Right ventricle myocardium superior (tissue), 1 donor: ENCODE data around the gene DUSP16. TPM values are rescaled to one million over a fixed set of nuclear protein-coding genes. Genes with fewer than 3 reads are reported as not detected.
"Not testable (repeated sequence)": the region's sequence is repeated elsewhere in the genome, so short reads cannot be mapped to it uniquely, and the experiment has no call there.

Source experiments
- ATAC-seq: fragments of 200-7000 bp; cut with Tn5 transposase; one replicate; pipeline ENCODE4 v1.9.1; 2020; ENCODE audit warnings: mild to moderate bottlenecking; ENCODE audit not compliant: poor library complexity
- DNase-seq: peaks from one replicate; pipeline ENCODE4 v3.0.0-alpha.2; 2020
- intact Hi-C: fragments of 100-400 bp; cut with DNase I; formaldehyde crosslinking; loops from one replicate; pipeline ENCODE4 v1.11.2; 2022
- total RNA-seq: library from RNA; stranded (reverse); fragmentation: NEBNext Ultra II Directional; extraction: Animal tissue kit (Norgen Biotek cat#: 25700); gene quantifications from one replicate; pipeline ENCODE4 v1.2.1, GENCODE V29; 2021
- donor health status: DM: no; HTN: yes; CAD: no; lungs with severe emphysema.

DUSP16 gene
- total RNA-seq, 1 donor from 2014 or later: 12.5 TPM

DNA sequence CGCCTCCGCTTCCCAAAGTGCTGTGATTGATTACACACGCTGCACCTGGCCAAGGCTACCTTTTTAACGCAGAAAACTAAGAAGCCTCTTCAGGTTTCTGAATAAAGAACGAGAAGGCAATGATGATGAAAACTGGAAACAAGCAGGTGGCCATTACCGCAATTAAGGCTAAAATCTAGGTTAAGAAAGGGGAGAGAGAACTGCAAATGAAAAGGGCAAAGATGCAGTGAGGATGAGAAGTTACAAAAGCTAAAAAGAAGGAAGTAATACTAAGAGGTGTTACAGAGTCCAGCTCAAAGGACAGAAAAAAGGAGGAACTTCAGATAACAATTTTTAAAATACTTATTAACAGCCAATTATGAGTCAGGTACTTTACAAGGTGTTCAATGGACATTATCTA, 79.7 kb downstream of the DUSP16 start:
- ATAC-seq: no peak
- DNase-seq: no peak
- intact Hi-C loops: no loop called here

DNA sequence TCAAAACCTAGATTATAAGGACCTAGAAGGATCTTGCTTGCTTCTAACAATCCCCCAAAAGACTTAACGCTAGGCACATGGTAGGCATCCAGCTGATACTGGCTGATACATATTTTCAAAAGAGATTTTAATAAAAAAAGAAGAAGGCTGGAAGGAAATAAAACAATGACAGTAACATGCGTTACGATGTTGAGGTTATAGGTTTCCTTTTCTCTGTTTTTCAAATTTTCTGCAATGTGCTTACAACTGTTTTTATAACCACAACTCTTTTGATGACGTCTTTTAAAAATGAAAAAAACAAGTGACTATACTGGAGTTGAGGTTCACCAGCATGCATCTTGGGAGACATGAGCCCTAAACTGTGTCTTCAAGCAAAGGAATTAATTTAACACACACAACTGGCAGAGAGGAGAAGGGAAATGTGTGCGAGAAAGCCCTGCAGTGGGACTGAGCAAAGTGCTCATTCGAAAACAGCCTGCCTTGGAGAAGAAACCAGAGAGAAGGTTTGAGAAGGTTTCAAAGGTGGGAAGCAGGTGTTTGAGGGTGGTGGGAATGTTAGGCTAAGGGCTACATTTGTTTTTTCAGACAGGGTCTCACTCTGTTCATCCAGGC, 80.4 kb downstream of the DUSP16 start:
- intact Hi-C loops: no loop called here
- ATAC-seq: no peak
- no peak for DNase-seq

DNA sequence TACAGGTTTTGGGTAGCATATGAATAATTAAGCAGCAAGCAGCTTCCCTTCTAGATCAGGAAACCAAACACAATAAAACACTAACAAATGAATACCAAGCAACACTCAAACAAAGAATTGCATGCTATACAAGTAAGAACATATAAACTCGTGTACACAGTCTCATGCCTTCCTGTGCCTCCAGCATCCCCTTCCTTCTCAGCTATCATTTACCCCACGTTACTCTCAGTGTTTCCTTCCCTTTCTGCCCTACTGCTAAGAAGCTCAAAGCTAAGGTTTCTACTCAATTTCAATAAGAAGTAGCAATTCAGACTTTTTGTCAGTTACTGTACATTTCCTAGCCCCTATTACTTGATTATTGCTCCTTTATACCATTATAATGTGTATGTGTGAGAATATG, 81.0 kb downstream of the DUSP16 start:
- no peak for DNase-seq
- intact Hi-C loops: no loop called here
- ATAC-seq: no peak

DNA sequence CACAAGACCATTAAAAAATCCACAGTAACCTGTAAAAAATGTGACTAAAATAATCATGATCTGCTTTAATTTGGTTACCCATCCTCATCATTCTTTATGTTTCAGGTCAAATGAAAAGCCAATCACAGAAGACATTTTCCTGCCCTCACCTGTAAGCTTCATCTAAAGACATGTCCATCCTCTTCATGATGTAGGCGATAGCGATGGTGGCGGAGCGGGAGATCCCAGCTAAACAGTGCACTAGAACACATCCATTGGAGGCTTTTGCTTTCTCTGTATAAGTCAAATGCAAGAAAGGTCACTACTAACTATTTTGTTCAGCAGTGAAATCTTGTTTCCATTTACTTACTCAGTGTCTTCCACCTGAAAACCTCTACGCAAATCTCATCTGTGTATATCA, 82.6 kb downstream of the DUSP16 start:
- DNase-seq (no peak), ATAC-seq (no peak)
- intact Hi-C loops: no loop called here

DNA sequence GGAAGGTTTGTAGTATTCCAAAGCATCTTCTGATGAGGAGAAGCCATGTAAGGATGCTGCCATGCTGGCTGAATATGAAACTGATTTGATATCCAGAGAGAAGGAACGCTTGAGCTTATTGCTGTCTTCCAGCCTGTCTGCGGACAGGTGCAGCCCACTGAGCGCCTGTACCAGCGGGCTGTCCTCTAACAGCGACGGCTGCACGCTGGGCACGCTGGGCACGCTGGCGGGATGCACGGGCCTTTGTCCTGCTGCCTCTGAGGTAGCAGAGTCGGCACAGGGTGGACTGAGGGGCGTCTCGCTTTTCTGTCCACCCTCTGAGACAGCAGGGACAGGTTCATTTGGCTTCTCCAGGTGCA, 85.2 kb downstream of the DUSP16 start:
- DNase-seq (no peak), ATAC-seq (no peak)
- intact Hi-C loops: no loop called here

DNA sequence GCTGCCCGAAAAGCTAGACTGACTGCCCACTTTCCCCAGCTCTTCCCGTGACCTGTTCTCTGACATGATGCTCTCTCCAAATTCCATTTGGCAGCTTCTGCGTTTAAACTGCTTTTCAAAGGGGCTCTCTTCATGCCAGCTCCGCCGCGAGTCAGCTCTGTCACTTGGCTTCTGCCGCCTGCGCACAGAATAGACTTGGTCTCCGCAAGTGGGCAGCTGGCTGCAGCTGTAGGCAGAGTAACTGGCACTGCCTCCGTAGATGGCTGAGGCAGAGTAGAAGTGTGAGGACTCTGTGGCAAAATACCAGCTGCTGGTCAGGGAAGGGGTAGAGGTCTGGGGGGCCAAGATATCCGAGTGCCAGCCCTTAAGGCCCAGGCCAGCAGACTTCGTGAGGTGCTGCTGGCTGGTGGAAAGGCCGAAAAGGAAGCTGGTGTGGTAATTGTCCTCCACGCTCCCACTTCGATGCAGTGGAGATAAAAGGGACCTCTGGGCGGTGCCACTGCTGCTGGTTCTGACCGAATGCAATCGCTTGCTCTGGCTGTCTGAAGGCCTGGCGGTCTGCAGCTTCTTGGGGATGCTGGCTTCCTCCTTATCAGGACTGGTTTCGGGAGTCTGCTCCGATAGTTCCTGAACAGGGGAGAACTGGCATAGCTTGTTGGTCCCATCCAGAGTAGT, 85.7 kb downstream of the DUSP16 start:
- no peak for ATAC-seq

DNA sequence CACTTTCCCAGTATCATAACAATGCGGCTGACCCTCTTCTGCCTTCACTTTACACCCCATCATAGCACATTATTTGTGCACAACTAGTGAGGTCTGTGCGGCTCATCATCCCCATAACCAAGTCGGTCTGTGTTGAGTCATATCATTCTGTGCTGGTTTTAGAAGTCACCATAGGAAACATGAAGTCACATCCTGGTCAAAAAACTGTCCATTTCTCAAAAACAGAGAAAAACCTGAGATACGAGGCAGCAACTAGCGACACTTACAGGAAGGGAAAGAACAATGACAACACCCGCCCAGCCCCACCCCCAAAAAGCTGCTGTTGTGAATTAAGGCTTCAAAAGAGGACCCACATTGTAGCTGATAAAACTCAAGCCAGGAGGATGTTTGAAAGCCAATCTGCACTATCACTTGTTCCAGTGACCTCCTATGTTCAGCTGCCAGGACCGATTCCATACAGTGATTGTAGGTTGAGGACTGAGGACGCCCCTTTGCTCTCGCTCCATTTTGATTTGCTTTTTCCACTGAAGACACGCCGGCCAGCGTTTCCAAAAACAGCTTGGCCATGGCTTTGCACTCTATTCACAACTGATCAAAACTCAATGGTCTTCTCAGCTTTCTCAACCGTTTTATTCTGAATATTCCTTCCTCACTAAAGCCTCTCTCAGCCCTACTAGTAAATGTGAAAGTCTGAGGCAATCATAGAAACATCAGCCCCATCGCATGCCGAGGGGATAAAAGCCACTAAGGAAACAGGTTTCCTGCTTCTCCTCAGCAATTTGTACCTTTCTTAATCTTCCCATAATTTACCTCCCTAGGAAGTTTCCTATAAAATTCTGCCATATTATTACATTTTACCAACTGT, 87.5 kb downstream of the DUSP16 start:
- ATAC-seq (no peak), DNase-seq (no peak)

More for the DNA sequence above, 85.7 kb downstream of the DUSP16 start:
- DNase-seq: no peak
- intact Hi-C loops: no loop called here

DNA sequence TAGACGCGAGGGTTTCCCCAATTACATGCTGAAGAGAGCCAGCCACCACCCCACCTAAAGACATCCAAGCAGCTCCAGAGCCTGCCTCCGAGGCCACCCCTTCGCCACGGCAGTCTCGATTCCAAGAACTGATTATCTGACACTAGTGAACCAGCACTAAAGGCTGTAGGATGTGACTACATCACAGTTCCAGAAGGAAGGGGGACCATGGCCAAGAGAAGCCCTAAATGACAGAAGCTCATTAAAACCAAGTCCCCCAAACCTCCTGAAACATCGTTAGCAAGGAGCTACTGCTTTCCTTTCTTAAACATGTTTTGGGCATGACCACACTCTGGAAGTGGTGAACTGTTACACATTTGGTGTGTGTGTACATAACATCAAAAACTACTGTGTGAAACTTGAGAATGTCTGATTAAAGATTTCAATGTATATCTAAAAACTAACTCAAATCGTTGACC, 88.2 kb downstream of the DUSP16 start:
- intact Hi-C loops: no loop called here
- DNase-seq (no peak), ATAC-seq (no peak)

More for the DNA sequence above, 87.5 kb downstream of the DUSP16 start:
- intact Hi-C loops: no loop called here

DNA sequence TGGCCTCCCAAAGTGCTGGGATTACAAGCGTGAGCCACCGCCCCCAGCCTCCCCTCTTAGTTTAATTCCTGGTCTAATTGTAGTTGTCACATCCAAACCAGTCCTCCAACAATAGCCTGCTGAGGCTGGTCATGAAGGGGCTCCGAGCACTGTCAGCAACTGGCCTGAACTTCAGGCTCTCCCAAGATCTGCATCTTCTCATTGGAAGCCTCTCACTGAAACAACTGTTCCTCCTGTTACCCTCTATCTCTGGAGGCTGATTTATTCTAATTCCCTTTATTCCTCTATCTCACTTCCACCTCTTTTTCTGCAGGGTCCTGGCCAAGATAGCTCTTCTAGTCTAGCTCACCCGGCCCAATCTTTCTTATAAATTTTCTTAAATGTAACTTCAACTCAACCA, 89.4 kb downstream of the DUSP16 start:
- no peak for ATAC-seq
- intact Hi-C loops: no loop called here
- no peak for DNase-seq

DNA sequence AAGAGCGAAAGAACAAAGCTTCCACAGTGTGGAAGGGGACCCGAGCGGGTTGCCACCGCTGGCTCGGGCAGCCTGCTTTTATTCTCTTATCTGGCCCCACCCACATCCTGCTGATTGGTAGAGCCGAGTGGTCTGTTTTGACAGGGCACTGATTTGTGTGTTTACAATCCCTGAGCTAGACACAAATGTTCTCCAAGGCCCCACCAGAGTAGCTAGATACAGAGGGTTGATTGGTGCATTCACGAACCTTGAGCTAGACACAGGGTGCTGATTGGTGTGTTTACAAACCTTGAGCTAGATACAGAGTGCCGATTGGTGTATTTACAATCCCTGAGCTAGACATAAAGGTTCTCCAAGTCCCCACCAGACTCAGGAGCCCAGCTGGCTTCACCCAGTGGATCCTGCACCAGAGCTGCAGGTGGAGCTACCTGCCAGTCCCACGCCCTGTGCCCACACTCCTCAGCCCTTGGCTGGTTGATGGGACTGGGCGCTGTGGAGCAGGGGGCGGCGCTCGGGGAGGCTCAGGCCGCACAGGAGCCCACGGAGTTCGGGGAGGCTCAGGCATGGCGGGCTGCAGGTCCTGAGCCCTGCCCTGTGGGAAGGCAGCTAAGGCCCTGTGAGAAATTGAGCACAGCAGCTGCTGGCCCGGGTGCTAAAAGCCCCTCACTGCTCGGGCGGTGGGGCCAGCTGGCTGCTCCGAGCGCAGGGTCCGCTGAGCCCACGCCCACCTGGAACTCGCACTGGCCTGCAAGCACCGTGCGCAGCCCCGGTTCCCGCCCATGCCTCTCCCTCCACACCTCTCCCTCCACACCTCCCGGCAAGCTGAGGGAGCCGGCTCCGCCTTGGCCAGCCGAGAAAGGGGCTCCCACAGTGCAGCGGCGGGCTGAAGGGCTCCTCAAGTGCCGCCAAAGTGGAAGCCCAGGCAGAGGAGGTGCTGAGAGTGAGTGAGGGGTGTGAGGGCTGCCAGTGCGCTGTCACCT, 90.4 kb downstream of the DUSP16 start:
- ATAC-seq, DNase-seq, intact Hi-C loops: not testable (repeated sequence)

DNA sequence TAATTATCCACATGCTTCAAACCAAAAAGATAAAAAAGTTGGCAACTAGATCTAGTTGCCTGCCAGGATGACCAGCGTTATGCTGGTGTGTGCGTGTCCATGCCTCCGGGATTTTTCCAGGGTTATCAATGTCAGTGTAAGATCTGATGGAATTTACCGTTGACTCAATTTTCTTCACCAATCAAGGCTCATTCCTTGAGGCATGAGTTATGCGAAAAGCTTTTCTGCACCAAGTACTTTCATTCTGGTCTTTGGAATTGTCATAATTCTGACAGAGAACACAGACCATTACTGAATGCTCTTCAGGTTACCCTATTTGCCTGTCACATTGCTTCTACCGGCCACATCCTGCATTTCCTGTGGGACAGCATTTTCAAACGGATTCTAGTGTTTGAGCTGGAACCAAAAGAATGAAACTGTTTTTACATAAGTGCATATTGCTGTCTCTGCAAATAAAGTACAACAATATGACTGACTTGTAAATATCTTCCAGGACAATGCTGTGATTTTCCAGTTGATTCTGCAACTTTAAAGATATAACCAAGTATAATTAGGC, 91.8 kb downstream of the DUSP16 start:
- intact Hi-C loops: no loop called here
- no peak for ATAC-seq
- DNase-seq: no peak

DNA sequence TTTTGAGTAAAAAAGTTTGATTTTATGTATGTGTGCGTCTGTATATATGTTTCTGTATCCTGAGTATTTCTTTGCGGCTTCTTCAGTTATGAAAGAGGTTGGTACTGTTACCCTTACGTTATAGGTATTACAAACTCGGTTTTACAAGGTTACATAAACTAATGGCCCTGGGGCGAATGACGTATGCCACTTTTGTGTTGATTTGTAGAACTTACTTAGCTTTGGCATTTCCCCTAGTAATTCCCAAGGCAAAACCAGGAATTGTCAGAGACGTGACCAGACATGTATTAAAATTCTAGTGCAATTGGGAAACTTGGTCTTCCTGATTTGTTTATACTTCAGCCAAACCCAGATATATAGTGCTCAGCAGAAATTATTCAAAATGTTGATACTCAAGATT, 93.3 kb downstream of the DUSP16 start:
- intact Hi-C loops: no loop called here
- ATAC-seq (no peak), DNase-seq (no peak)

DNA sequence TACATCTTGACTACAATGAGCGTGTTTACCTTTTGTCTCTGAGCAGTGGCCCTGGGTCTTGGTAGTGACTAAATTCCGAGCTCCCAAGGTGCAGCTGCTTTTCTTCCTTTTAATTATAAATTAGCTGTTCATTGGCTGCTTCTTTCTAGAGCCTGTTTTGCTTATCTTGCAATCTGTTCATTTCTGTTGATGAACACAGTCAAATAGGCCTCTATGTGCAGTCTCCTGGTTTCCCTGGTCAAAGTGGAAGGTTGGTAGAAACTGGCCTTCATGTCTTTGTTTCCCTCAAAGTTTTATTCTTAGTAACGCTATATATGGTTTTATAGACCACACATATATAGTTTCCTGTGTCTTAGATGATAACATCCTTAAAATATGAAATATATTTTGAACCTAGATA, 94.1 kb downstream of the DUSP16 start:
- intact Hi-C loops: no loop called here
- no peak for DNase-seq

DNA sequence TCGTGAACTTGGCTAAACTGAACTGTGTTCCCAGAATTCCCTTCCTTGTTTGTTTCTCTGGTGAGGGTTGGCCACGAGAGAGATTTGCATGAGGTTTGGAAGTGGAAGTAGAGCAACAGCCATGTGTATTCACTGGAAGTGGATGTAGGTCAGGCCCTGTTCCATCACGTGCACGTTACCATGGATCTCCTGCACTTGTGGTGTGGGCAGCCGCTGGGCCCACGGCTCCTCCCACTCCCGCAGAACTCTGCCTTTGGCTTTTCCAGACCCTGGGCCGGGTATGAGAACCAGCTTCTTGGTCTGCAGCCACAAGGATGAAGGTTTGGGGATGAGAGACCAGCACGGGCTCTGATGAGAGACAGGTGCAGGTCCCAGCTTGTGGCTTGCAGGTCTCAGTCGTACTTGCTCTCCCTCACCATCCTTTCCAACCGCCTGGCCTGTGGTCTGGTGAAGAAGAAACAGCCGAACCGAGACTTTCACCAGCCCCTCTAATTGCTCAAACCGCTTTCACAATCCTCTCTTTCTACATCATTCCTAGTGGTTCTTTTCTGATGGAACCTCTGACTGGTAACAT, 94.9 kb downstream of the DUSP16 start:
- intact Hi-C loops: no loop called here
- ATAC-seq: no peak

More for the DNA sequence above, 94.1 kb downstream of the DUSP16 start:
- ATAC-seq: no peak

DNA sequence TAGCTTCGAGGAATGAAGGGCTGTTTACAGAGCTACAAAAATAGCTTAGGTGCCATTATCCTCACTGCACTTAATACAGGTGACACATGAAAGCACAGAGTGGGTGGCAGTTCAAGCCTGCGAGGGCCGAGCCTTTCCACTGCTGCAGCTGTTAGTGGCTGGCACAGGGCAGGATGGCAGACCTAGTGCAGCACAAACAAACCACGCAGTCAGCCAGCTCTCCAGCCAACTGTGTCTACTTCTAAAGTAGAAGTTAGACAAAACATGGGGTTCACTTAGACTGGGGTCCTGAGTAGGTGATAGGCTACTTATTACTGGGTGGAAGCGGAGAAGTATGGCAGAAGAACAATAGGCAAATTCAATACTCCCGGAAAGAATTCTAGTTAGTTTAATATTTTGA, 95.4 kb downstream of the DUSP16 start:
- DNase-seq (no peak), ATAC-seq (no peak)
- intact Hi-C loops: no loop called here

More for the DNA sequence above, 94.9 kb downstream of the DUSP16 start:
- no peak for DNase-seq

DNA sequence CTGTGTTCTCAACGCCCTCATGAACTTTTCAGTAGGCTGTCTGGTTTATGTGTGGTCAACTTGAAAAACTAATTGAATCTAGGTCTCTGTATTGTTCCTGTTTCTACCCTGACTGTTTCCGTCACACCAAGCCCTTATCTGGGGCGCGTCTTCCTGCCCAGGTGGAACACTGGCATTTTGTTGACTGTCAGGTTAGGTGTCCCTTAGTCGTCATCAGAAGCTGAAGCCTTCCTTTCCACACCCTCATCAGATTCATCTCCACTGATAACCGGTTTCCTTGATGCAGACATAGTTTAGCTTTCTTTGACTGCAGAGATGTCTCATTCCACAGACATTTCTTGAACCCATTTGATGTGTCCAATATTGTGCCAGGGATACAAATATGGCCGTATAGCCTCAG, 96.5 kb downstream of the DUSP16 start:
- DNase-seq (no peak), ATAC-seq (no peak)
- intact Hi-C loops: no loop called here

DNA sequence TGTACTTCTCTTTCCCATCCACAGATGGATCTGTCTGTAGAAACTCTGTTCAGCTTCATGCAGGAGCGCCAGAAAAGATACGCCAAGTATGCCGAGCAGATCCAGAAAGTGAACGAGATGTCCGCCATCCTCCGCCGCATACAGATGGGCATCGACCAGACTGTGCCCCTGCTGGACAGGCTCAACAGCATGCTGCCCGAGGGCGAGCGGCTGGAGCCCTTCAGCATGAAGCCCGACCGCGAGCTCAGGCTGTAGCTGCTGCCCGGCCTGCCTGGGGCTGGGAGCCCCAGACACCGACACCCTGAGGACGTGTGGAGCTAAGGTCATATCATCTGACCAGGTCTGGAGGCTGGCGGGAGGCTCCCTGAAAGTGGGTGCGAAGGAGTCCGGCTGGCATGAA, 97.1 kb downstream of the DUSP16 start:
- DNase-seq (no peak), ATAC-seq (no peak)
- intact Hi-C loops: no loop called here

DNA sequence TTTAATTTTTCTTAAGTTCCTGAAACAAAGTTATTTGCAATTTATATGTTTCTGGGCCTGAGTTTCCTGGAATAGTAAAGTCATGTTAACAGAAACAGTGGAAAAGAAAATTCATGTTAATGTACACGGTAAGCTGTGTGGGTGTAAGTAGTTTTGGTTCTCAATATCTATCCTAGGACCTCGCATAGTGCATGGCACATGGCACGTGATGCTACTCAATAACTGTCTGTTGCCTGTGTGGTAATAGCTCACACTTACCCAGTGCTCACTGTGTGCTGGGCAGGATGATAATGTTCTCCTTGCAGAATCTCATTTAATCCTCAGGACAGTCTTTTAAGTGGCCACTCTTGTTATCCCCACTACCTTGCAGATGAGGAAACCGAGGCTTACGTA, 100.7 kb downstream of the DUSP16 start:
- DNase-seq (no peak), ATAC-seq (no peak)
- intact Hi-C loops: no loop called here
